Activated B cell treated with CpG ODN at 0.5 μM for 24 hours (primary cell): ENCODE results near the gene FHIT. TPM values are rescaled to one million over a fixed set of nuclear protein-coding genes. Genes with fewer than 3 reads are reported as not detected.

Source experiments
- ATAC-seq: fragments of 200-7000 bp; cut with Tn5 transposase; one replicate; pipeline ENCODE4 v1.10.0; 2021; ENCODE audit warnings: low read depth, mild to moderate bottlenecking, moderate library complexity
- CTCF ChIA-PET: fragments of 350-600 bp; sonication (Branson Sonifier 250); formaldehyde crosslinking; loops from one replicate; lab custom pipeline; 2021; ENCODE audit warnings: antibody characterized with exemption; lab: Charles Lee
- POLR2A ChIA-PET: fragments of 350-600 bp; sonication (Branson Sonifier 250); formaldehyde crosslinking; loops from one replicate; lab custom pipeline; 2021; ENCODE audit warnings: antibody characterized with exemption; lab: Charles Lee
- DNase-seq: peaks from one replicate; pipeline ENCODE4 v3.0.0; 2022
- H3K27ac Mint-ChIP-seq: one replicate; pipeline ENCODE4 v1.8.0; 2020; ENCODE audit warnings: mixed read lengths
- H3K27me3 Mint-ChIP-seq: one replicate; pipeline ENCODE4 v1.8.0; 2021; ENCODE audit warnings: mixed read lengths
- H3K36me3 Mint-ChIP-seq: one replicate; pipeline ENCODE4 v1.8.0; 2021; ENCODE audit warnings: low read depth, mixed read lengths
- H3K4me1 Mint-ChIP-seq: one replicate; pipeline ENCODE4 v1.8.0; 2021; ENCODE audit warnings: mixed read lengths
- H3K4me3 Mint-ChIP-seq: one replicate; pipeline ENCODE4 v1.8.0; 2020; ENCODE audit warnings: mild to moderate bottlenecking, mixed read lengths
- H3K9me3 Mint-ChIP-seq: one replicate; pipeline ENCODE4 v1.8.0; 2020; ENCODE audit warnings: mixed read lengths
- CTCF ChIP-seq: fragments of 200-600 bp; IDR thresholded peaks from one replicate; pipeline ENCODE4 v1.8.0; 2022; ENCODE audit warnings: antibody characterized with exemption, mild to moderate bottlenecking
- intact Hi-C: fragments of 100-400 bp; cut with micrococcal nuclease; formaldehyde crosslinking; loops from one replicate; pipeline ENCODE4 v1.15.1; 2024
- total RNA-seq: library from RNA; stranded (reverse); gene quantifications from 2 replicates; pipeline ENCODE4 v1.2.3, GENCODE V29; 2022

Gene FHIT
- total RNA-seq, 1 donor from 2014 or later: 5.5 TPM

GRCh38 chr3:60289341-60290121 is 961.7 kb downstream of the FHIT start:
- no peaks in the 10 kb centered on the region for H3K27me3 Mint-ChIP-seq
- POLR2A ChIA-PET: no interaction called here
- H3K36me3 Mint-ChIP-seq: no peaks in the 10 kb centered on the region
- intact Hi-C loops: no loop called here
- H3K9me3 Mint-ChIP-seq: no peaks in the 10 kb centered on the region
- no peak for ATAC-seq
- CTCF ChIA-PET: no interaction called here
- peaks cover 2% of the 10 kb centered on the region for H3K4me1 Mint-ChIP-seq
- no peak overlapping the region for H3K4me3 Mint-ChIP-seq
- no peak overlapping the region for H3K27ac Mint-ChIP-seq
- no peak for DNase-seq
- no peak for TF ChIP-seq CTCF

- POLR2A ChIA-PET: no interaction called here
- H3K4me1 Mint-ChIP-seq: no peaks in the 10 kb centered on the region
- no peaks in the 10 kb centered on the region for H3K27me3 Mint-ChIP-seq
- H3K27ac Mint-ChIP-seq: no peak overlapping the region
- intact Hi-C loops: no loop called here
- no peaks in the 10 kb centered on the region for H3K9me3 Mint-ChIP-seq
- TF ChIP-seq CTCF: no peak
- no peak overlapping the region for H3K4me3 Mint-ChIP-seq
- DNase-seq: no peak
- H3K36me3 Mint-ChIP-seq: no peaks in the 10 kb centered on the region
- CTCF ChIA-PET: no interaction called here
- no peak for ATAC-seq
These were observed 968.4 kb downstream of the FHIT start for GRCh38 chr3:60282866-60283265.

GRCh38 chr3:60281970-60282369 is 969.3 kb downstream of the FHIT start:
- H3K9me3 Mint-ChIP-seq: no peaks in the 10 kb centered on the region
- ChIA-PET POLR2A (no interaction called here), CTCF (no interaction called here)
- H3K27ac Mint-ChIP-seq: no peak overlapping the region
- H3K36me3 Mint-ChIP-seq: no peaks in the 10 kb centered on the region
- no peaks in the 10 kb centered on the region for H3K4me1 Mint-ChIP-seq
- no peak for TF ChIP-seq CTCF
- no peak overlapping the region for H3K4me3 Mint-ChIP-seq
- ATAC-seq (no peak), DNase-seq (no peak)
- no peaks in the 10 kb centered on the region for H3K27me3 Mint-ChIP-seq
- intact Hi-C loops: no loop called here

DNA sequence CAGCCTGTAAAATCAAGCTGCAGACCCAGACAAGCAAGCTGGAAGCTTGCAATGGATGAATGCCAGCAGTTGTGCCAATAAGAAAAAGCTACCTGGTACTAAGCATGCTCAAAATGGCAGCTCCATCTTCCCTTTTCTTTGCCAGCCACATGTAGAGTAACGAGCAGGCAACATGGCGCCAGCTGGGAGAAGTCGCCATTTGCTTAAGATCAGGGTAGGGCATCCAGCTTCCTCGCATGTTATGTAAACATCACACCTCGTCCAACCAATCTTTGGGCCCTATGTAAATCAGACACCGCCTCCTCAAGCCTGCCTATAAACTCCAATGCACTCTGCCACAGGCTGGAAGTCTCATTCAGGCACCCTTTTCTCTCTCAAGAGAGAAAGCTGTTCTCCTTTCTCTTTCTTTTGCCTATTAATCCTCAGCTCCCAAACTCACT is 973.9 kb downstream of the FHIT start:
- no peak overlapping the region for H3K4me3 Mint-ChIP-seq
- no peak for ATAC-seq
- intact Hi-C loops: no loop called here
- peaks cover 2% of the 10 kb centered on the region for H3K9me3 Mint-ChIP-seq
- TF ChIP-seq CTCF: no peak
- CTCF ChIA-PET: no interaction called here
- no peaks in the 10 kb centered on the region for H3K27me3 Mint-ChIP-seq
- no peaks in the 10 kb centered on the region for H3K4me1 Mint-ChIP-seq
- POLR2A ChIA-PET: no interaction called here
- H3K27ac Mint-ChIP-seq: no peak overlapping the region
- H3K36me3 Mint-ChIP-seq: no peaks in the 10 kb centered on the region
- no peak for DNase-seq

GRCh38 chr3:60276615-60277014 is 974.6 kb downstream of the FHIT start:
- DNase-seq (no peak), ATAC-seq (no peak)
- Mint-ChIP-seq H3K4me1 (no peaks in the 10 kb centered on the region), H3K36me3 (no peaks in the 10 kb centered on the region), H3K27me3 (no peaks in the 10 kb centered on the region), H3K9me3 (peaks cover 2% of the 10 kb centered on the region), H3K4me3 (no peak overlapping the region), H3K27ac (no peak overlapping the region)
- no peak for TF ChIP-seq CTCF
- CTCF ChIA-PET: no interaction called here
- POLR2A ChIA-PET: no interaction called here
- intact Hi-C loops: no loop called here
